A673 (cell line): ENCODE results near the gene ENDOU. TPM values are rescaled to one million over a fixed set of nuclear protein-coding genes. Genes with fewer than 3 reads are reported as not detected.

Experiments
- BruUV-seq: library from RNA; stranded (reverse); fragments of 400-500 nt; replicated peaks from 2 replicates; lab custom pipeline; 2021; lab: Mats Ljungman, UMichigan
- CTCF ChIA-PET: fragments of 300-600 bp; sonication (Branson Sonifier 250); formaldehyde crosslinking; loops from one replicate; lab custom pipeline; 2022; ENCODE audit warnings: antibody characterized with exemption; lab: Charles Lee
- POLR2A ChIA-PET: fragments of 300-600 bp; sonication (Branson Sonifier 250); formaldehyde crosslinking; loops from one replicate; lab custom pipeline; 2022; ENCODE audit warnings: antibody characterized with exemption; ENCODE audit not compliant: low non-redundant PET; lab: Charles Lee
- DNase-seq: peaks from one replicate; pipeline ENCODE4 v3.0.0-alpha.2; 2015; ENCODE audit warnings: low spot score
- H3K27ac ChIP-seq: fragments of 200-600 bp; sonication (generic); 2 replicates; pipeline ENCODE4 v1.5.1; 2016; ENCODE audit warnings: mixed run types, low read depth, mild to moderate bottlenecking, mixed read lengths, antibody characterized with exemption, low read length; ENCODE audit not compliant: poor library complexity, severe bottlenecking
- H3K27me3 ChIP-seq: fragments of 200-600 bp; sonication (generic); replicated peaks from 2 replicates; pipeline ENCODE4 v1.6.1; 2017; ENCODE audit warnings: mixed run types, low read depth, mild to moderate bottlenecking, mixed read lengths, antibody characterized with exemption, low read length; ENCODE audit not compliant: insufficient read depth, poor library complexity
- H3K36me3 ChIP-seq: fragments of 200-600 bp; sonication (generic); 2 replicates; pipeline ENCODE4 v1.6.1; 2016; ENCODE audit warnings: mixed run types, mild to moderate bottlenecking, mixed read lengths, antibody characterized with exemption, low read length; ENCODE audit not compliant: insufficient read depth, poor library complexity, severe bottlenecking
- H3K4me1 ChIP-seq: fragments of 200-600 bp; sonication (generic); 2 replicates; pipeline ENCODE4 v1.6.1; 2017; ENCODE audit warnings: mixed run types, mild to moderate bottlenecking, mixed read lengths, antibody characterized with exemption, low read length; ENCODE audit not compliant: insufficient read depth, poor library complexity, severe bottlenecking
- H3K4me3 ChIP-seq: fragments of 200-600 bp; sonication (generic); 2 replicates; pipeline ENCODE4 v1.5.1; 2016; ENCODE audit warnings: low read depth, mixed run types, mild to moderate bottlenecking, mixed read lengths, low read length; ENCODE audit not compliant: poor library complexity, severe bottlenecking
- H3K9me3 ChIP-seq: fragments of 200-600 bp; sonication (generic); 2 replicates; pipeline ENCODE4 v1.6.1; 2016; ENCODE audit warnings: mixed run types, low read depth, mild to moderate bottlenecking, mixed read lengths, antibody characterized with exemption, low read length; ENCODE audit not compliant: poor library complexity, severe bottlenecking
- CTCF ChIP-seq: fragments of 300-800, 200-600 bp; sonication (generic); conservative IDR thresholded peaks from 2 replicates; pipeline ENCODE4 v1.5.1; 2017; ENCODE audit warnings: low read depth, mild to moderate bottlenecking, antibody characterized with exemption, low read length, moderate library complexity, mixed read lengths
- EZH2 ChIP-seq: fragments of 200-600 bp; sonication (generic); IDR thresholded peaks from 2 replicates; pipeline ENCODE4 v1.6.1; 2017; ENCODE audit warnings: borderline replicate concordance, low read depth, mild to moderate bottlenecking, mixed read lengths, antibody characterized with exemption, low read length; ENCODE audit not compliant: poor library complexity, severe bottlenecking
- intact Hi-C: fragments of 100-400 bp; cut with micrococcal nuclease; formaldehyde crosslinking; loops from one replicate; pipeline ENCODE4 v1.10.0; 2022; ENCODE audit not compliant: unreplicated experiment
- total RNA-seq: library from RNA; stranded (reverse); gene quantifications from 2 replicates; pipeline ENCODE4 v1.2.3, GENCODE V29; 2021

Gene ENDOU
- total RNA-seq, 1 experiment from 2014 or later, result 0.58 TPM

DNA sequence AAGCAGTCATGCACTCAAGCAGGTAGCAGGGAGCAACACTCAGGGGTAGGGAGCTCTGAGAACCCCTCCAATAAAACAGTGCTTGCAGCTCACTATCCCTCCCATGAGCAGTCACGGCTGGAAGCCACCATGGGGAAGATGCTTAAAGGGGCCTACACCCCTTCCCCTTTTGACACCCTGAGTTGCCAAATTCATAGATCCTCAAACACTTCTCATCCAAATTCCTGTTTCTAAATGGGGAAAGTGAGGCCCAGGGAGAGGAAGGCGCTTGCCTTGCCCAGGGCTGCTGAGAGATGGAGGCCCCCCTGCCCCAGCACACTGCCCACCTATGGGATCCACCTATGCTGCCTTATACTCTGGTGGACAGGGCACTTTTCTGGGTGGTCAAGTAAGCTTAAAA, 7.2 kb upstream of the ENDOU start:
- BruUV-seq, result no TSS peak
- DNase-seq, result no peak
- no peaks in the 10 kb centered on the region for H3K27me3 ChIP-seq
- ChIA-PET CTCF (interaction anchor here (1.0 kb wide), 1 partner anchor 36 kb away, joined by 3 read pairs; no protein-coding TSS in a partner anchor), POLR2A (no interaction called here)
- no peak overlapping the region for H3K27ac ChIP-seq
- H3K4me3 ChIP-seq, result no peak overlapping the region
- H3K9me3 ChIP-seq, result no peaks in the 10 kb centered on the region
- peaks cover 6% of the 10 kb centered on the region for H3K4me1 ChIP-seq
- intact Hi-C loops, result no loop called here
- no peak for TF ChIP-seq CTCF
- H3K36me3 ChIP-seq, result no peaks in the 10 kb centered on the region

GRCh38 chr12:47731723-47732122, 6.4 kb upstream of the ENDOU start:
- Histone ChIP-seq H3K4me3 (no peak overlapping the region), H3K4me1 (peaks cover 2% of the 10 kb centered on the region), H3K9me3 (no peaks in the 10 kb centered on the region), H3K27me3 (no peaks in the 10 kb centered on the region), H3K36me3 (no peaks in the 10 kb centered on the region), H3K27ac (no peak overlapping the region)
- BruUV-seq, result no TSS peak
- intact Hi-C loops, result no loop called here
- TF ChIP-seq CTCF (no peak), EZH2 (no peak)
- POLR2A ChIA-PET, result no interaction called here
- no peak for DNase-seq
- CTCF ChIA-PET, result no interaction called here

DNA sequence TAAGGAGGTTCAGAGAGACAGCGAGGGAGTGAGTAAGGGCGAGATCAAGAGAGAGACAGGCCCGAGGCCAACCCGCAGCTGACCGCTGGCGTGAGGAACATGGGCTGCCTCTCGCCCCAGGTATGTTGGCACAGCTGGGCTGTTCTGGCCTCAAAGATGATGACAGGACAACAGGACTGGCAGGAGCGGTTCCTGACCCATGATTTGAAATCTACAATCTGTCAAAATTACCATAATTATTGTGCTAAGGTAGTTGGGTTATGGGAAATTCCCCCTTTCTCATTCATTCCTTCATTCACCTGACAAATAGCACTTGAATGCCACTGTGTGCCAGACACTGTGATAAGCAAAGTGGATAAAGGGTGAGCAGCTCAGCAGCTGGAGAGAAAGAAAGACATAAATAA, 5.1 kb upstream of the ENDOU start:
- TF ChIP-seq EZH2 (no peak), CTCF (no peak)

More for the DNA sequence above, 5.1 kb upstream of the ENDOU start:
- CTCF ChIA-PET, result interaction anchor here (0.9 kb wide), 1 partner anchor 11 kb away, joined by 3 read pairs; no protein-coding TSS in a partner anchor
- no peak overlapping the region for H3K27ac ChIP-seq
- H3K4me3 ChIP-seq, result no peak overlapping the region
- no peaks in the 10 kb centered on the region for H3K36me3 ChIP-seq
- H3K4me1 ChIP-seq, result peaks cover 13% of the 10 kb centered on the region
- POLR2A ChIA-PET, result interaction anchor here (0.5 kb wide), 1 partner anchor 9 kb away, joined by 4 read pairs; no protein-coding TSS in a partner anchor
- intact Hi-C loops, result no loop called here
- H3K27me3 ChIP-seq, result no peaks in the 10 kb centered on the region
- H3K9me3 ChIP-seq, result no peaks in the 10 kb centered on the region
- DNase-seq, result no peak
- BruUV-seq, result no TSS peak
